ENCODE results near the gene CRLF3.
"Not testable (repeated sequence)": the region's sequence is repeated elsewhere in the genome, so short reads cannot be mapped to it uniquely, and the experiment has no call there.

The CRLF3 gene

GRCh38 chr17:30736371-30736770 is 88.1 kb downstream of the CRLF3 start:
- not testable (repeated sequence) for H3K27me3 ChIP-seq (ENCODE audit: low read depth, low read length); H3K4me1 ChIP-seq (ENCODE audit: low read length); H3K9ac ChIP-seq (ENCODE audit: low read length); H3K9me3 ChIP-seq (ENCODE audit: insufficient read depth, low read length); H3K4me3 ChIP-seq (ENCODE audit: low read length); H2AFZ ChIP-seq (ENCODE audit: low read depth, low read length); H3K4me2 ChIP-seq (ENCODE audit: low read length); H3K36me3 ChIP-seq (replicated peaks; ENCODE audit: low read depth, low read length); H3K27ac ChIP-seq (ENCODE audit: low read length)
- Histone ChIP-seq H4K20me1 (ENCODE audit: insufficient read depth, low read length) (peaks cover 33% of the 10 kb centered on the region), H3K79me2 (ENCODE audit: low read length) (peaks cover 95% of the 10 kb centered on the region)

- not testable (repeated sequence) for H3K27ac ChIP-seq (ENCODE audit: low read length); H3K9ac ChIP-seq (ENCODE audit: low read length); H3K36me3 ChIP-seq (replicated peaks; ENCODE audit: low read depth, low read length); H2AFZ ChIP-seq (ENCODE audit: low read depth, low read length); H3K4me1 ChIP-seq (ENCODE audit: low read length); H3K9me3 ChIP-seq (ENCODE audit: insufficient read depth, low read length); H3K27me3 ChIP-seq (ENCODE audit: low read depth, low read length); H3K4me2 ChIP-seq (ENCODE audit: low read length); H3K4me3 ChIP-seq (ENCODE audit: low read length)
- peaks cover 26% of the 10 kb centered on the region for H4K20me1 ChIP-seq (ENCODE audit: insufficient read depth, low read length)
- peaks cover 90% of the 10 kb centered on the region for H3K79me2 ChIP-seq (ENCODE audit: low read length)
Measured at GRCh38 chr17:30735644-30736043, 88.8 kb downstream of the CRLF3 start.

- not testable (repeated sequence) for H3K4me3 ChIP-seq (ENCODE audit: low read length); H3K36me3 ChIP-seq (replicated peaks; ENCODE audit: low read depth, low read length); H3K27me3 ChIP-seq (ENCODE audit: low read depth, low read length); H3K4me2 ChIP-seq (ENCODE audit: low read length); H3K9ac ChIP-seq (ENCODE audit: low read length); H2AFZ ChIP-seq (ENCODE audit: low read depth, low read length); H3K27ac ChIP-seq (ENCODE audit: low read length); H3K9me3 ChIP-seq (ENCODE audit: insufficient read depth, low read length); H3K4me1 ChIP-seq (ENCODE audit: low read length)
- peaks cover 90% of the 10 kb centered on the region for H3K79me2 ChIP-seq (ENCODE audit: low read length)
- H4K20me1 ChIP-seq (ENCODE audit: insufficient read depth, low read length): peaks cover 26% of the 10 kb centered on the region
Measured at GRCh38 chr17:30735206-30735605, 89.3 kb downstream of the CRLF3 start.

GRCh38 chr17:30734153-30734552 is 90.3 kb downstream of the CRLF3 start:
- H3K4me3 ChIP-seq (ENCODE audit: low read length); H3K27ac ChIP-seq (ENCODE audit: low read length); H2AFZ ChIP-seq (ENCODE audit: low read depth, low read length); H3K27me3 ChIP-seq (ENCODE audit: low read depth, low read length); H3K36me3 ChIP-seq (replicated peaks; ENCODE audit: low read depth, low read length); H3K9ac ChIP-seq (ENCODE audit: low read length); H3K9me3 ChIP-seq (ENCODE audit: insufficient read depth, low read length); H3K4me2 ChIP-seq (ENCODE audit: low read length): not testable (repeated sequence)
- peaks cover 91% of the 10 kb centered on the region for H3K79me2 ChIP-seq (ENCODE audit: low read length)
- peaks cover 13% of the 10 kb centered on the region; the same call in 1 of the 2 replicates for H3K4me1 ChIP-seq (ENCODE audit: low read length)
- peaks cover 25% of the 10 kb centered on the region for H4K20me1 ChIP-seq (ENCODE audit: insufficient read depth, low read length)

Measured in OCI-LY3 (cell line).